ENCODE results near the gene RCAN1. TPM values are rescaled to one million over a fixed set of nuclear protein-coding genes. Genes with fewer than 3 reads are reported as not detected.
A peak's percentile ranks its signal among the peaks of the same experiment; 100 is the strongest.

The RCAN1 gene
- total RNA-seq, 4 donors from 2014 or later = 8.7 to 27.5 (median 22.8) TPM

DNA sequence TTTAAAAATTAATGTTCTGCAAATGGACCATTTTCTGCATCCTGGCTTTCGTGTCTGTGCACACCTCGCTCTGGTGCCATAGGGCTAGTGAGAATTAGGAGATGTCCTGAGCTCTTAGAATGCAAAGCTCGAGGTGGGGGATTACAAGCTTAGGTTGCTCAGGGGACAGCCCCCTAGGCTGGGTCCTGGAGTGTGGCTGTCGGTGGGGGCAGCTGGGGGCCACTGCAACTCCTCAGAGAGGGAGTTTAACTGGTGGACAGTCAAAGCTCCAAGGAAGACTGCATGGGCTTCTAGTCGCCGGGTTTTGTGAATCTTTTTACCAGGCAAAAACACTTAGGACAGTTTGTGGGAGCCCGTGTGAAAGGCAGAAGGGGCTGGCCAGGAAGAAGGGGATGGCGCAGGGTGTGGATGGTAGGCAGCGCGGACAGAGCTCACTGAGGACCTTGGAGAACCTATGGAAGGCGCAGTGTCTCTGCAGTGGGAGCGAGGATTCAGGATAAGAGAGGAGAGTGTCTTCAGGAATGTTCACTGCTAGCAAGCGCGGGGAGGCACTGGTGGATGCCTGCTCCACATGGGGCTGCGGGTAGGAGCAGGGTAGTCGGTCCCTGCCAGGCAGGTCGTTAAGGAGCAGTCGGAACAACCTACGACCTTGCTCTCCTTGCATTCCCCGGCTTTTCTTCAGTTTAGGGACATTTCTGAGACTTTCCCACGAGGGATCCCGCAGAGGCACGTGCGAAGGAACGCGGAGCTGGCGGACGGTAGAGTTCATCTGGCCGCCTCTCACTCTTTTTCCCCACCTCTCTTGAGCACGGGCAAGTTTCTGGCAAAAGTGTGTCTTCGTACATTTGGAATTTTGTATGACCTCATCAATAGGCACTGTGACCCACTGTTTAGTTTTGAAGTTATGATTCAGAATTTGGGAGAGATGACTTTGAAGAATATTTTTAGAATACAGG, 90.0 kb downstream of the RCAN1 start:
- TF ChIP-seq CTCF (IDR thresholded peaks at IDR 0.05) (no peak), POLR2AphosphoS5 (IDR thresholded peaks at IDR 0.05) (no peak), EP300 (IDR thresholded peaks at IDR 0.05) (no peak)
- Histone ChIP-seq H3K4me3 (peak overlapping the region; percentile 40), H3K36me3 (peaks cover 6% of the 10 kb centered on the region), H3K9me3 (no peaks in the 10 kb centered on the region), H3K4me1 (peaks cover 58% of the 10 kb centered on the region), H3K27ac (peak overlapping the region; percentile 81), H3K27me3 (no peaks in the 10 kb centered on the region)
- no peak for DNase-seq (ENCODE audit: low spot score in 2 of 2)
- WGBS = 59% methylated on average over 31 of the region's 31 CpGs

DNA sequence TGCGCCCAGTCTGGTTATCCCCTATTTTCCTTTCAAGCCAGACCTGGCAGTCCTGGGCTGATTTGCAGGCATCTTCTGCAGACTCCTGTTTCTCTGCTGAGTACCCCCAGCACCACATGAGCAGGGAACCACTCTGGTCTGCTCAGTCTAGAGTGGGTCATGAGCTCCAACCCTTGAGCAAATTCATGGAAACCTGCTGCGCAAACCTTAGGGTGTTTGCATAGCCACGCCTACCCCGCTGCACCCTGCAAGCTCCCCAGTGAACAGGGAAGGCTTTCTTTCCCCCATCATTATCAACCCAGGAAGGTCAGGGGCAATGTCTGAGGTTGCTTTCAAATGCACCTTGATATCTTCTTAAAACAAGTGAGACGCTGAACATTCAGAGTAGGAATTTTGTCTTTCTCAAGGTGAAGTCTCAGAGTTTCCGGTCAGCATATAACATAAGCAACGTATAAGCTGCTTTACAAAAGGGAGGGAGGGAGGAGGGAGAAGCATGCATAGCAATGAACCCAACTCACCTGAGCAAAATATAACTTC, 91.8 kb downstream of the RCAN1 start:
- Histone ChIP-seq H3K9me3 (no peaks in the 10 kb centered on the region), H3K27me3 (no peaks in the 10 kb centered on the region), H3K4me1 (peaks cover 54% of the 10 kb centered on the region), H3K4me3 (no peak overlapping the region), H3K27ac (no peak overlapping the region), H3K36me3 (peaks cover 15% of the 10 kb centered on the region)
- TF ChIP-seq POLR2A (IDR thresholded peaks at IDR 0.05) (no peak), CTCF (IDR thresholded peaks at IDR 0.05) (no peak), POLR2AphosphoS5 (IDR thresholded peaks at IDR 0.05) (no peak), EP300 (IDR thresholded peaks at IDR 0.05) (no peak)
- no peak for DNase-seq (ENCODE audit: low spot score in 2 of 2)
- 84% methylated on average over 7 of the region's 7 CpGs for WGBS

DNA sequence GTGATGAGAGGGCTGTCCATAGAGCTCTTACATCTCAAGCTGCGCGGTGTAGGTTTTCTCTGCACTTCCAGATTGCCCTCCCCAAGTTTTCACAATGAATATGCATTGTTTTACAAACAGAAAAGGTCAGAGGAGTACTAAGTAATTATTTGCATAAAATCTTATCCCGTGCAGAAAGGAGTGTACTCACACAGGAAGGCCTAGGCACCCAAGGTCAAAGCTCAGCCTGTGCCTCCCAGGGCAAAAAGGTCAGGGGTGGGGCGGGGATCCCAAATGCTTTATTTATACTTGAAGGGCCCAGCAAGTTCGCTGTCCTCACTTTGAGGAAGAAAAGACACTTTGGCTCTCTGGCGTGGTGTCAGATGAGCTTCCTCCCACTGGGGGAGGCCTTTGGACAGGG, 92.6 kb downstream of the RCAN1 start:
- H3K9me3 ChIP-seq = no peaks in the 10 kb centered on the region
- no peak overlapping the region for H3K27ac ChIP-seq
- H3K4me1 ChIP-seq = peaks cover 46% of the 10 kb centered on the region
- H3K4me3 ChIP-seq = no peak overlapping the region
- no peaks in the 10 kb centered on the region for H3K27me3 ChIP-seq
- peaks cover 22% of the 10 kb centered on the region for H3K36me3 ChIP-seq
- TF ChIP-seq POLR2A (IDR thresholded peaks at IDR 0.05) = no peak
- no peak for TF ChIP-seq POLR2AphosphoS5 (IDR thresholded peaks at IDR 0.05)
- no peak for TF ChIP-seq EP300 (IDR thresholded peaks at IDR 0.05)
- no peak for TF ChIP-seq CTCF (IDR thresholded peaks at IDR 0.05)
- 65% methylated on average over 6 of the region's 6 CpGs for WGBS
- DNase-seq (ENCODE audit: low spot score in 2 of 2) = no peak

GRCh38 chr21:34521561-34521960, 93.4 kb downstream of the RCAN1 start:
- WGBS = 97% methylated on average over 7 of the region's 7 CpGs
- DNase-seq (ENCODE audit: low spot score in 2 of 2) = no peak
- TF ChIP-seq POLR2A (IDR thresholded peaks at IDR 0.05) (no peak), POLR2AphosphoS5 (IDR thresholded peaks at IDR 0.05) (no peak), CTCF (IDR thresholded peaks at IDR 0.05) (no peak), EP300 (IDR thresholded peaks at IDR 0.05) (no peak)
- H3K4me1 ChIP-seq = peaks cover 43% of the 10 kb centered on the region
- H3K36me3 ChIP-seq = peaks cover 22% of the 10 kb centered on the region
- no peaks in the 10 kb centered on the region for H3K9me3 ChIP-seq
- H3K27ac ChIP-seq = no peak overlapping the region
- H3K27me3 ChIP-seq = no peaks in the 10 kb centered on the region
- H3K4me3 ChIP-seq = no peak overlapping the region

DNA sequence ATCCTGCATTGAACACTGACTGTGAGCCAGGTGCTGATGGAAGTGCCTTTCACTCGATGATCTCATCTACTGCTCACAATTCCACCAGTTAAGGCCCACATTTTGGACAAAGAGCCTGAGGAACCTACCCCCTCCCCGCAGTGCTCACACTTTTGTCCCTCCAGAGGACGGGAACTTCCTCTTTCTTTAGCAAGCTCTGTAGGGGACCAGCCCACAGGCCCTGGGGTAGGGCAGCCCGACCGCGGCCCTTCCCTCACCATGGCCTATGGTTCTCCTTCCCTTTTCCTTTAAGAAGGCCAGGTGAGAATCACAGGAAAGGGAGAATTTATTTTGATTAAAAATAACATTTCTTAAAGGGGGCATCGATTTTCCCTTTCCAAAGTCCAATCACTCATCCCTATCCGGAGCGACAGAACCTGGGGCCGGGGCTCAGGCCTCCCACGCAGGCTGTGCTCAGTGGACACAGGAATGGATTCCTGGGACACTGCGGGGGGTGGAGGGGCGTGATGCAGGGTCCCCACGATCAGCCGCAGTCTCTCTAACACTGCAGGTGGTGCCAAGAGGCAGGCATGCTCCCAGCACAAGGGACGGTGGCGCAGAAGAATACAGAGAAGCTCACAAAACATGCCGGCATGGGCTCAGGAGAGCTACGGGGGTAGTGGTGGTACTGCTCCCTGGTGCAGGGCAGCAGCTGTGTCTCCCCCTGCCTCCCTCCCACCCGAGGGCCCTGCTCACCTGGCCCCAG, 94.0 kb downstream of the RCAN1 start:
- DNase-seq (ENCODE audit: low spot score in 2 of 2) = no peak
- no peak overlapping the region for H3K27ac ChIP-seq
- no peak overlapping the region for H3K4me3 ChIP-seq
- TF ChIP-seq CTCF (IDR thresholded peaks at IDR 0.05) (no peak), EP300 (IDR thresholded peaks at IDR 0.05) (no peak), POLR2AphosphoS5 (IDR thresholded peaks at IDR 0.05) (no peak), POLR2A (IDR thresholded peaks at IDR 0.05) (no peak)
- H3K36me3 ChIP-seq = peaks cover 22% of the 10 kb centered on the region
- WGBS = 92% methylated on average over 20 of the region's 20 CpGs
- no peaks in the 10 kb centered on the region for H3K9me3 ChIP-seq
- peaks cover 40% of the 10 kb centered on the region for H3K4me1 ChIP-seq
- no peaks in the 10 kb centered on the region for H3K27me3 ChIP-seq

Data from suprapubic skin (tissue), 4 donors.